Erythroblast (primary cell): ENCODE data around the gene DCUN1D1.

ENCODE experiments used
- GATA1 ChIP-seq: IDR thresholded peaks from 2 replicates; pipeline ENCODE4 v1.6.1; 2011; ENCODE audit warnings: low read depth, mild to moderate bottlenecking, control low read depth, low read length, moderate library complexity
- POLR2A ChIP-seq: IDR thresholded peaks from 2 replicates; pipeline ENCODE4 v1.6.1; 2011; ENCODE audit warnings: mild to moderate bottlenecking, low read length

- TF ChIP-seq POLR2A (no peak), GATA1 (no peak)
These were observed 671 bp upstream of the DCUN1D1 start for GRCh38 chr3:182981038-182981380.
